Common myeloid progenitor, CD34-positive (primary cell): ENCODE measurements around the gene ACAP1.
A peak's percentile ranks its signal among the peaks of the same experiment; 100 is the strongest.

ENCODE experiments used
- CTCF ChIA-PET: fragments of 350-600 bp; sonication (Branson Sonifier 250); formaldehyde crosslinking; loops from one replicate; lab custom pipeline; 2021; ENCODE audit warnings: antibody characterized with exemption; lab: Charles Lee
- POLR2A ChIA-PET: fragments of 350-600 bp; sonication (Branson Sonifier 250); formaldehyde crosslinking; loops from one replicate; lab custom pipeline; 2021; ENCODE audit warnings: antibody characterized with exemption; lab: Charles Lee
- DNase-seq, 3 donors: peaks; one replicate each; pipeline versions ENCODE4 v3.0.0 to v3.0.0-alpha.2; 2013
- H3K27ac ChIP-seq, 2 experiments: 1 replicate in 1 of 2; 2 replicates in 1 of 2; pipeline ENCODE4 v1.7.0; 2013; ENCODE audit warnings: inconsistent platforms in 2 of 2, low read length in 2 of 2, mild to moderate bottlenecking in 2 of 2, low read depth in 1 of 2, moderate library complexity in 1 of 2; ENCODE audit not compliant: severe bottlenecking in 2 of 2, insufficient read depth in 1 of 2, poor library complexity in 1 of 2
- H3K27me3 ChIP-seq, 5 experiments: replicated peaks in 2 of 5; 1 replicate in 3 of 5; 2 replicates in 2 of 5; pipeline versions ENCODE4 v1.6.1 to v1.7.0; 2013; ENCODE audit warnings: low read length in 4 of 5, mild to moderate bottlenecking in 2 of 5, moderate library complexity in 2 of 5, inconsistent platforms in 1 of 5; ENCODE audit not compliant: insufficient read depth in 5 of 5, control insufficient read depth in 4 of 5
- H3K36me3 ChIP-seq, 4 experiments: 1 replicate in 2 of 4; 2 replicates in 2 of 4; pipeline versions ENCODE4 v1.6.1 to v1.7.0; 2013; ENCODE audit warnings: low read length in 3 of 4, control low read depth in 1 of 4, mild to moderate bottlenecking in 1 of 4; ENCODE audit not compliant: control insufficient read depth in 4 of 4, insufficient read depth in 4 of 4
- H3K4me1 ChIP-seq, 4 experiments: 1 replicate in 3 of 4; 2 replicates in 1 of 4; pipeline versions ENCODE4 v1.6.1 to v1.7.1; 2013; ENCODE audit warnings: low read length in 3 of 4, mild to moderate bottlenecking in 3 of 4, control low read depth in 1 of 4, inconsistent platforms in 1 of 4, moderate library complexity in 1 of 4; ENCODE audit not compliant: control insufficient read depth in 4 of 4, insufficient read depth in 4 of 4; ENCODE audit errors: control extremely low read depth in 1 of 4
- H3K4me3 ChIP-seq, 7 experiments: 1 replicate in 4 of 7; 2 replicates in 3 of 7; pipeline versions ENCODE4 v1.5.1 to v1.7.0; 2013; ENCODE audit warnings: mild to moderate bottlenecking in 7 of 7, low read length in 6 of 7, moderate library complexity in 6 of 7, inconsistent platforms in 2 of 7, low read depth in 2 of 7, control low read depth in 1 of 7; ENCODE audit not compliant: insufficient read depth in 4 of 7, control insufficient read depth in 1 of 7; ENCODE audit errors: extremely low read depth in 1 of 7
- H3K9me3 ChIP-seq, 5 experiments: 1 replicate in 4 of 5; 2 replicates in 1 of 5; pipeline versions ENCODE4 v1.6.1 to v1.7.1; 2013; ENCODE audit warnings: low read length in 4 of 5, mild to moderate bottlenecking in 2 of 5, inconsistent platforms in 1 of 5, low read depth in 1 of 5, moderate library complexity in 1 of 5; ENCODE audit not compliant: control insufficient read depth in 4 of 5, insufficient read depth in 2 of 5; ENCODE audit errors: control extremely low read depth in 1 of 5
- WGBS: methylation state at CpG from one replicate; pipeline ENCODE4 v1.1.5; 2013; ENCODE audit not compliant: insufficient coverage; 5-methylcytosine and 5-hydroxymethylcytosine counted together

ACAP1 gene

DNA sequence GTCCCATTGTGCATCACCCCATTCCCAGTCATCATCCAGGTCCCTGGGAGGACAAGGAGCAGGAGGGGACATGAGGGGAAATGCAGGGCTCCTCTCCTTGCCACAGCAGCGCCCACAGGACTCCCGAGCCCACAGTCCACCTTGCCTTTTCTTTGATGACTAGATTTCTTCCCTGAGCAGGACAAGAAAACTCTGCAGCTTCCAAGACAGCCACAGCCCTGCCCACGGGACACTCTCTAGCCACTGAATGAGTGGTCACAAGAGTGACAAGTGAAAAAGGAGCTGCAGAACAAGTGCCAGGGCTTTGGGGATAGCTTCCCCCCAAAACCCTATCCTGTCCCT, 11.9 kb upstream of the ACAP1 start:
- H3K9me3 ChIP-seq, result no peaks in the 10 kb centered on the region
- no peak overlapping the region for H3K4me3 ChIP-seq
- no peak for DNase-seq
- no peak overlapping the region for H3K27ac ChIP-seq
- CTCF ChIA-PET, result interaction anchor here (0.9 to 12.8 kb wide), 8 partner anchors 9 to 52 kb away, joined by 3 to 314 read pairs (median 3); partner anchors contain the start of genes ACAP1, GPS2 and TMEM95
- POLR2A ChIA-PET, result interaction anchor here (1.0 kb wide), 1 partner anchor 20 kb away, joined by 4 read pairs; no protein-coding TSS in a partner anchor
- H3K4me1 ChIP-seq, result peaks cover 3 to 14% (median 10%) of the 10 kb centered on the region in 4 experiments
- peaks cover 13 to 71% (median 57%) of the 10 kb centered on the region in 4 experiments for H3K36me3 ChIP-seq
- 100% methylated on average over 3 of the region's 3 CpGs for WGBS
- no peaks in the 10 kb centered on the region for H3K27me3 ChIP-seq

DNA sequence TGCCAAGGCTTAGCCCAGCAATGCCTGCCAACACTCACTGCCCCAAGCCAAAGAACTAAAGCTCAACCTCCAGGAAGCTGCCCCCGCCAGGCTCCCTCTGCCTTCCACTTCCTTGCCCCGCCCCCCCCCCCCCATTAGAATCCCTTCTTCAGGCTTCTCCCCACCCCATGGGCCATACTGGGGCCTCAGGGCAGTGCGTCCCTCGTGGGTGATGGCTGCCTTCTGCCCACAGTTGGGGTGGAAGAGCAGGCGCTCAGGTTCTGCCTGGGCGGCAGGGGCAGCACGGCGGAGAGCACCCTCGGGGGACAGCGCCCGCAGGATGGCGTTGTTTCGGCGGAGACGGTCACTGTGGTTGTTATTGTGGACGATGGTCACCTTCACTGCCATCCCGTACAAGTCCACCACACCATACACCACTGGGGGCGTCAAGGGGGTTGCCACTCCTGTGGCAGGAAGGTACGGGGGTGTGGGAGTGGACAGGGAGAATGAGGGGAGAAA, 11.2 kb upstream of the ACAP1 start:
- ChIA-PET POLR2A (interaction anchor here (1.0 kb wide), 1 partner anchor 19 kb away, joined by 4 read pairs; no protein-coding TSS in a partner anchor), CTCF (interaction anchor here (0.9 to 12.8 kb wide), 9 partner anchors 9 to 127 kb away, joined by 3 to 314 read pairs (median 3); partner anchors contain the start of genes ACAP1, GPS2 and TMEM95)
- WGBS, result 100% methylated on average over 5 of the region's 19 CpGs
- Histone ChIP-seq H3K27ac (no peak overlapping the region), H3K4me3 (no peak overlapping the region), H3K9me3 (no peaks in the 10 kb centered on the region), H3K36me3 (peaks cover 13 to 71% (median 57%) of the 10 kb centered on the region in 4 experiments), H3K27me3 (no peaks in the 10 kb centered on the region), H3K4me1 (peaks cover 3 to 18% (median 14%) of the 10 kb centered on the region in 4 experiments)
- no peak for DNase-seq

DNA sequence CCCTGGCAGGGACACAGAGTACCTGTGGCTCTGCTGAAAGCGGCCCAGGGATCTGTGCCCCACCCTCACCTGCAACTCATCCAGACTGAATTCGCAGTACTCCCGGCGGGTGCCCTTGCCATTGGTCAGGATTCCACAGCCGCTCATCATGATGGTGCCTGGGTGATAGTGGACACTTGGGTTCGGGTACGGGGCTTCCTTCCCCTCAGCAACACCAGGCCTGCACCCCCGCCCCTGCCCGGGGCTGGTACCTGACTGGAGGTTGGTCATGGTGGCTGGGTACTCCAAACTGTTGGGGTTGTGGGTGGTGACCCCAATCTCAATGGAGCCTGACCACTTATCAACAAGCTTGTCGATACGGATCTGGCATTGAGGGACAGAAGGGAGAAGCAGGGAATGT, 10.1 kb upstream of the ACAP1 start:
- H3K36me3 ChIP-seq, result peaks cover 8 to 60% (median 48%) of the 10 kb centered on the region in 4 experiments
- H3K4me1 ChIP-seq, result peaks cover 3 to 26% (median 23%) of the 10 kb centered on the region in 4 experiments
- 100% methylated on average over 6 of the region's 11 CpGs for WGBS
- no peak for DNase-seq
- H3K9me3 ChIP-seq, result no peaks in the 10 kb centered on the region
- ChIA-PET CTCF (interaction anchor here (0.9 to 12.8 kb wide), 8 partner anchors 8 to 234 kb away, joined by 3 to 314 read pairs (median 6); partner anchors contain the start of genes ACAP1 and GPS2), POLR2A (no interaction called here)
- no peak overlapping the region for H3K27ac ChIP-seq
- no peak overlapping the region for H3K4me3 ChIP-seq
- no peaks in the 10 kb centered on the region for H3K27me3 ChIP-seq

DNA sequence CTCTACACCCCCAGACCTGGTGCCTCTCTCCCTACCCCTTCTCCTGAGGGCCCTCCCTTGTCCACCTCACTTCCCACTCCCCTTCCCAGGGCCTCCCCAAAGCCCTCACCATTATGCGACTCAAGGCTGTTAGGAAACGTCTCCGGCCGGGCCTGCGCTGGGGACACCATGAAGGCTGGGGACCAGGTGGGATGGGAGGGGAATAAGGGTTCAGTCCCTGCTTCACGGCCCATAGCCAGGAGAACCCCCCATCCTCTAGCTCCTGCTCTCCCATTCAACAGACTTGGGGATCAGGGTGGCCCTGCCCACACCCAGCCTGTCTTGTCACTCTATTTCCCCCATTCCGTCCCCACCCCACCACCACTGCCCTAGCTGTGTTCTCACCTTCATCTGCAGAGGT, 9.3 kb upstream of the ACAP1 start:
- no peaks in the 10 kb centered on the region for H3K9me3 ChIP-seq
- WGBS, result no CpG with 5 or more reads among the region's 7 CpGs
- ChIA-PET CTCF (interaction anchor here (1.0 to 12.8 kb wide), 7 partner anchors 12 to 233 kb away, joined by 3 to 314 read pairs (median 7); partner anchors contain the start of genes ACAP1 and GPS2), POLR2A (no interaction called here)
- no peak for DNase-seq
- H3K27ac ChIP-seq, result no peak overlapping the region
- peaks cover 5 to 31% (median 27%) of the 10 kb centered on the region in 4 experiments for H3K4me1 ChIP-seq
- H3K4me3 ChIP-seq, result no peak overlapping the region
- no peaks in the 10 kb centered on the region for H3K27me3 ChIP-seq
- peaks cover 8 to 51% (median 41%) of the 10 kb centered on the region in 4 experiments for H3K36me3 ChIP-seq

DNA sequence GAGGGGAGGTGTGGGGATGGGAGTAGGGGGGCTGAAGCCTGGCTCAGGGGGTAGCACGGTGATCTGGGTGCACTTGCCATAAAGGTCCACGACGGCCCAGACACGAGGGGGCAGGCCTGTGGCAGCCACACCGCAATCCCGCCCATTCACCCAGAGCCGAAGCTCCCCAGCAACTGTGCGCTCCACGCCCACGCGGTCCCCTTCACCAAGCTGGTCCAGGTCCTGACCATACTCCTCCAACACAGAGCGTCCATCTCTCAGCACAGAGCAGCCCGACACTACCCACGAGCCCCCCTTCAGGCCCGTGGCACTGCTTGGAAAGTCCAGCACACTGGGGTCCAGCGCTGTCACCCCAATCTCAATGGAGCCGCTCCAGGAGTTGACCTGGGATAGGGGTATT, 8.8 kb upstream of the ACAP1 start:
- Histone ChIP-seq H3K27ac (no peak overlapping the region), H3K4me1 (peaks cover 5 to 35% (median 32%) of the 10 kb centered on the region in 4 experiments), H3K9me3 (no peaks in the 10 kb centered on the region), H3K4me3 (peak overlapping the region in 1 of 7 experiments; percentile 90), H3K36me3 (peaks cover 7 to 47% (median 37%) of the 10 kb centered on the region in 4 experiments), H3K27me3 (no peaks in the 10 kb centered on the region)
- CTCF ChIA-PET, result interaction anchor here (1.0 to 12.8 kb wide), 6 partner anchors 12 to 30 kb away, joined by 3 to 314 read pairs (median 9); partner anchors contain the start of genes ACAP1 and GPS2
- 98% methylated on average over 9 of the region's 17 CpGs for WGBS
- POLR2A ChIA-PET, result no interaction called here
- no peak for DNase-seq

DNA sequence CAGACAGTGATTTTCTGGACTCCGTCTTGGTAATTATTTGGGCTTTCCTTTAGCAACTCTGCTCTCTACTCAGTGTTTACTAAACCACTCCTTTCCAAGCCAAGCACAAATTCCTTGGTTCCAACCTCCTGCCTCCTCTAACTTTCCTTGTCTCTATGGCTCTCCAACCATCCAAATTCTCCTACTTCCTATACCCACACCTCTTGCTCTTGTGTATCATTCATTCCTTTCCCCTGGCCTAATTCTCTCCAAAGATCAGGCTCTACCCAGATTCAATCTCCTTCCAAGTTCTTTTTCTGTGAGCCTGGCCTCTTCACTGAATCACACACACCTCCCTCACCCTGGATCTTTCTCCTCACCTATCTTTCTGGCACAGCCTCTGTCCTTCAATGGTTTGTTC, 8.3 kb upstream of the ACAP1 start:
- peak overlapping the region in 4 of 7 experiments; percentile 90 to 97 (median 91) for H3K4me3 ChIP-seq
- H3K4me1 ChIP-seq, result peaks cover 5 to 38% (median 32%) of the 10 kb centered on the region in 4 experiments
- DNase-seq, result no peak
- no peaks in the 10 kb centered on the region for H3K27me3 ChIP-seq
- peak overlapping the region in 1 of 2 experiments; percentile 87 for H3K27ac ChIP-seq
- ChIA-PET POLR2A (interaction anchor here (0.7 kb wide), 1 partner anchor 156 kb away, joined by 3 read pairs; the partner anchor contains the start of gene POLR2A), CTCF (interaction anchor here (1.4 to 12.8 kb wide), 4 partner anchors 12 to 31 kb away, joined by 4 to 314 read pairs (median 10); partner anchors contain the start of gene ACAP1)
- WGBS, result 88% methylated on average over 1 of the region's 1 CpG
- H3K36me3 ChIP-seq, result peaks cover 2 to 42% (median 32%) of the 10 kb centered on the region in 4 experiments
- no peaks in the 10 kb centered on the region for H3K9me3 ChIP-seq
